PC-9 (cell line): ENCODE results near the gene SLC35B2.

Experiments used
- CTCF ChIP-seq: fragments of 200-600 bp; sonication (generic); conservative IDR thresholded peaks from 2 replicates; pipeline ENCODE4 v1.6.1; 2017; ENCODE audit warnings: mixed run types, antibody characterized with exemption, mild to moderate bottlenecking, moderate library complexity
- EZH2 ChIP-seq: fragments of 200-600 bp; sonication (generic); IDR thresholded peaks from 2 replicates; pipeline ENCODE4 v1.8.0; 2017; ENCODE audit warnings: antibody characterized with exemption, low read depth

DNA sequence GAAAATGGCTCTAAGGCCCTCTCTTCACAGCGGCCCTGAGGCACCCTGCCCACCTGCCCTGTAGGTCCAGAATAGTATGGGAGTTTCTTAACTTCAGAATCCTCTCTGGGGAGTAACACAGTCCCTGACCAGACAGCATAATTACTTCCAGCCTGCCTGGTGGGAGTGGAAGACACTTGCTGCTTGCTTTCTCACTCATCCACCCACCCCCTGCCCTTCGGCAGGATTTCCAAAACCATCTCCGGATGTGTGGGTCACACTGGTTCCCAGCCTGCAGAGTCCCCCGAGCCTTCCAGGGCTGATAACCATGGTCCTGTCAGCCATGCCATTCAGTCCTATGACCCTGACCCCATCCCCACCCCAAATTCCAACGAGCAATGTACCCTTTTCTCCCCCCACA lies 28.5 kb downstream of the SLC35B2 start:
- no peak for TF ChIP-seq CTCF
- TF ChIP-seq EZH2: no peak
